ENCODE data around the gene EFEMP1. TPM values are rescaled to one million over a fixed set of nuclear protein-coding genes. Genes with fewer than 3 reads are reported as not detected.

The EFEMP1 gene
- total and polyA plus RNA-seq, 4 donors = 112 to 205 (median 159) TPM

- H3K27me3 ChIP-seq (ENCODE audit: control insufficient read depth in 3 of 3, insufficient read depth in 3 of 3, low read length in 2 of 3) = peaks cover 0 to 3% (median 0%) of the 10 kb centered on the region in 3 donors
- peaks cover 0 to 28% (median 15%) of the 10 kb centered on the region in 5 donors for H3K4me1 ChIP-seq (ENCODE audit: control insufficient read depth in 5 of 5, insufficient read depth in 5 of 5, low read length in 5 of 5)
- 51 to 70% methylated on average over 1 of the region's 1 CpG for WGBS, 2 donors
- H3K27ac ChIP-seq (ENCODE audit: low read depth in 1 of 2, low read length in 1 of 2) = no peak overlapping the region
- no peak for ATAC-seq (ENCODE audit: insufficient read depth, low FRiP score)
- H3K9ac ChIP-seq (ENCODE audit: insufficient read depth in 1 of 2, low read length in 2 of 2) = no peak overlapping the region
- peaks cover 0 to 2% (median 0%) of the 10 kb centered on the region in 4 donors for H3K9me3 ChIP-seq (ENCODE audit: control insufficient read depth in 4 of 4, insufficient read depth in 3 of 4, low read length in 3 of 4)
- DNase-seq = no peak
- no peak for TF ChIP-seq CTCF (IDR thresholded peaks at IDR 0.05; ENCODE audit: control extremely low read depth, extremely low read depth)
- no peak overlapping the region for H3K4me3 ChIP-seq
- no peaks in the 10 kb centered on the region for H3K36me3 ChIP-seq (ENCODE audit: control insufficient read depth in 4 of 4, insufficient read depth in 4 of 4, low read length in 4 of 4)
These were observed 79.6 kb downstream of the EFEMP1 start for GRCh38 chr2:55843994-55844345.

- DNase-seq (peak; percentile 83 to 94 (median 93)), ATAC-seq (ENCODE audit: insufficient read depth, low FRiP score) (peak; percentile 68)
- peaks cover 0 to 3% (median 0%) of the 10 kb centered on the region in 3 donors for H3K27me3 ChIP-seq (ENCODE audit: control insufficient read depth in 3 of 3, insufficient read depth in 3 of 3, low read length in 2 of 3)
- TF ChIP-seq CTCF (IDR thresholded peaks at IDR 0.05; ENCODE audit: control extremely low read depth, extremely low read depth) = no peak
- no peaks in the 10 kb centered on the region for H3K36me3 ChIP-seq (ENCODE audit: control insufficient read depth in 4 of 4, insufficient read depth in 4 of 4, low read length in 4 of 4)
- no peak overlapping the region for H3K9ac ChIP-seq (ENCODE audit: insufficient read depth in 1 of 2, low read length in 2 of 2)
- no peak overlapping the region for H3K4me3 ChIP-seq
- H3K27ac ChIP-seq (ENCODE audit: low read depth in 1 of 2, low read length in 1 of 2) = peak overlapping the region in 1 of 2 donors; percentile 74
- 30 to 50% methylated on average over 6 of the region's 6 CpGs for WGBS, 2 donors
- H3K9me3 ChIP-seq (ENCODE audit: control insufficient read depth in 4 of 4, insufficient read depth in 3 of 4, low read length in 3 of 4) = peaks cover 0 to 2% (median 0%) of the 10 kb centered on the region in 4 donors
- H3K4me1 ChIP-seq (ENCODE audit: control insufficient read depth in 5 of 5, insufficient read depth in 5 of 5, low read length in 5 of 5) = peaks cover 0 to 28% (median 15%) of the 10 kb centered on the region in 5 donors
These were observed 80.2 kb downstream of the EFEMP1 start for GRCh38 chr2:55843096-55843993.

GRCh38 chr2:55842046-55842445 lies 81.5 kb downstream of the EFEMP1 start:
- Histone ChIP-seq H3K27ac (ENCODE audit: low read depth in 1 of 2, low read length in 1 of 2) (peak overlapping the region in 1 of 2 donors; percentile 74), H3K4me3 (no peak overlapping the region), H3K4me1 (ENCODE audit: control insufficient read depth in 5 of 5, insufficient read depth in 5 of 5, low read length in 5 of 5) (peaks cover 0 to 28% (median 15%) of the 10 kb centered on the region in 5 donors), H3K36me3 (ENCODE audit: control insufficient read depth in 4 of 4, insufficient read depth in 4 of 4, low read length in 4 of 4) (no peaks in the 10 kb centered on the region), H3K9ac (ENCODE audit: insufficient read depth in 1 of 2, low read length in 2 of 2) (no peak overlapping the region), H3K9me3 (ENCODE audit: control insufficient read depth in 4 of 4, insufficient read depth in 3 of 4, low read length in 3 of 4) (peaks cover 0 to 2% (median 0%) of the 10 kb centered on the region in 4 donors), H3K27me3 (ENCODE audit: control insufficient read depth in 3 of 3, insufficient read depth in 3 of 3, low read length in 2 of 3) (peaks cover 0 to 3% (median 0%) of the 10 kb centered on the region in 3 donors)
- WGBS, 2 donors = 97% methylated on average over 1 of the region's 1 CpG
- DNase-seq (no peak), ATAC-seq (ENCODE audit: insufficient read depth, low FRiP score) (no peak)
- no peak for TF ChIP-seq CTCF (IDR thresholded peaks at IDR 0.05; ENCODE audit: control extremely low read depth, extremely low read depth)

All from lung (tissue), 12 donors.